Kidney (tissue), 14 donors: ENCODE data around the gene METTL24. TPM values are rescaled to one million over a fixed set of nuclear protein-coding genes. Genes with fewer than 3 reads are reported as not detected.
A peak's percentile ranks its signal among the peaks of the same experiment; 100 is the strongest.
"Not testable (repeated sequence)": the region's sequence is repeated elsewhere in the genome, so short reads cannot be mapped to it uniquely, and the experiment has no call there.

Source experiments
- DNase-seq, 5 donors: peaks; one replicate each; pipeline ENCODE4 v3.0.0-alpha.2; 2013 to 2020
- FAIRE-seq: peaks from 2 replicates; lab custom pipeline; 2012; peaks lifted over from hg19 to GRCh38; lab: Jason Lieb, UNC
- H3K27ac ChIP-seq, 2 donors: one replicate each; pipeline ENCODE4 v1.7.0; 2013; ENCODE audit warnings: low read depth in 2 of 2, low read length in 2 of 2, inconsistent platforms in 1 of 2
- H3K27me3 ChIP-seq: one replicate; pipeline ENCODE4 v1.7.1; 2013; ENCODE audit warnings: low read length, inconsistent platforms; ENCODE audit not compliant: control insufficient read depth, insufficient read depth
- H3K36me3 ChIP-seq, 3 donors: one replicate each; pipeline versions ENCODE4 v1.7.0 to v1.7.1; 2013; ENCODE audit warnings: low read length in 3 of 3, control low read depth in 1 of 3, inconsistent platforms in 1 of 3; ENCODE audit not compliant: insufficient read depth in 3 of 3, control insufficient read depth in 2 of 3
- H3K4me1 ChIP-seq, 3 donors: one replicate each; pipeline versions ENCODE4 v1.7.0 to v1.7.1; 2013; ENCODE audit warnings: low read length in 3 of 3, inconsistent platforms in 1 of 3, low read depth in 1 of 3; ENCODE audit not compliant: control insufficient read depth in 2 of 3, insufficient read depth in 2 of 3
- H3K4me3 ChIP-seq, 3 donors: one replicate each; pipeline versions ENCODE4 v1.7.0 to v1.8.1; 2013; ENCODE audit warnings: low read length in 3 of 3, control low read depth in 1 of 3, inconsistent platforms in 1 of 3
- H3K9ac ChIP-seq, 3 donors: one replicate each; pipeline versions ENCODE4 v1.7.0 to v1.7.1; 2013; ENCODE audit warnings: low read length in 3 of 3, control low read depth in 1 of 3, inconsistent platforms in 1 of 3
- H3K9me3 ChIP-seq, 3 donors: one replicate each; pipeline versions ENCODE4 v1.7.0 to v1.7.1; 2013; ENCODE audit warnings: low read length in 3 of 3, control low read depth in 1 of 3, inconsistent platforms in 1 of 3; ENCODE audit not compliant: control insufficient read depth in 2 of 3, insufficient read depth in 1 of 3
- CTCF ChIP-seq: IDR thresholded peaks from 3 replicates; pipeline ENCODE4 v1.5.1; 2012; ENCODE audit warnings: mild to moderate bottlenecking, moderate library complexity, borderline replicate concordance; ENCODE audit not compliant: insufficient read depth; ENCODE audit errors: extremely low read depth
- intact Hi-C: fragments of 100-400 bp; cut with DNase I; formaldehyde crosslinking; loops from one replicate; pipeline ENCODE4 v1.11.1; 2022
- polyA plus RNA-seq: library from polyadenylated mRNA; stranded (reverse); fragments of 350-450 nt; fragmentation: Illumina TruSeq; extraction: RNeasy Lipid Tissue Mini Kit (QIAGEN cat#74804); gene quantifications from one replicate; pipeline ENCODE4 v1.2.3, GENCODE V29; 2014; ENCODE audit warnings: low read depth, low replicate concordance; ENCODE audit not compliant: insufficient read depth
- total RNA-seq: library from RNA; stranded (reverse); fragmentation: NEBNext Ultra II Directional; extraction: Animal tissue kit (Norgen Biotek cat#: 25700); gene quantifications from one replicate; pipeline ENCODE4 v1.2.1, GENCODE V29; 2021
- donor health status: control.
- donor health status: control.
- donor health status: control.
- donor health status: control.
- donor health status: control.
- donor health status: DM: yes; HTN: yes; CAD: no.
- donor health status: Normal renal cell carcinoma (clear cell type).

Gene METTL24
- total and polyA plus RNA-seq, 2 donors from 2014 or later, result 1.4 to 3.5 TPM

GRCh38 chr6:110352563-110353262, 5.4 kb downstream of the METTL24 start:
- no peak for TF ChIP-seq CTCF
- no peaks in the 10 kb centered on the region for H3K36me3 ChIP-seq
- peak in 3 of 5 donors; percentile 38 to 86 (median 85) for DNase-seq
- no peaks in the 10 kb centered on the region for H3K9me3 ChIP-seq
- H3K4me1 ChIP-seq, result peaks cover 4 to 20% (median 6%) of the 10 kb centered on the region in 3 donors
- peak overlapping the region in 1 of 2 donors; percentile 38 for H3K27ac ChIP-seq
- no peak for FAIRE-seq
- H3K4me3 ChIP-seq, result no peak overlapping the region
- H3K27me3 ChIP-seq, result no peaks in the 10 kb centered on the region
- no peak overlapping the region for H3K9ac ChIP-seq
- intact Hi-C loops, result no loop called here

GRCh38 chr6:110351986-110352385, 6.2 kb downstream of the METTL24 start:
- H3K27ac ChIP-seq, result no peak overlapping the region

GRCh38 chr6:110351546-110351945, 6.6 kb downstream of the METTL24 start:
- no peak for FAIRE-seq

More at GRCh38 chr6:110351986-110352385, 6.2 kb downstream of the METTL24 start:
- Histone ChIP-seq H3K9me3 (no peaks in the 10 kb centered on the region), H3K36me3 (no peaks in the 10 kb centered on the region), H3K4me1 (peaks cover 4 to 20% (median 6%) of the 10 kb centered on the region in 3 donors), H3K27me3 (no peaks in the 10 kb centered on the region), H3K4me3 (no peak overlapping the region), H3K9ac (no peak overlapping the region)
- DNase-seq, result peak in 2 of 5 donors; percentile 37 to 49
- no peak for FAIRE-seq
- no peak for TF ChIP-seq CTCF
- intact Hi-C loops, result no loop called here

GRCh38 chr6:110350593-110350992, 7.6 kb downstream of the METTL24 start:
- H3K9me3 ChIP-seq, intact Hi-C loops, H3K9ac ChIP-seq, H3K27ac ChIP-seq, H3K36me3 ChIP-seq, H3K4me3 ChIP-seq, H3K27me3 ChIP-seq, FAIRE-seq, DNase-seq: not testable (repeated sequence)
- peaks cover 2 to 18% (median 6%) of the 10 kb centered on the region in 3 donors for H3K4me1 ChIP-seq

More at GRCh38 chr6:110351546-110351945, 6.6 kb downstream of the METTL24 start:
- H3K9me3 ChIP-seq, result no peaks in the 10 kb centered on the region
- H3K27ac ChIP-seq, result no peak overlapping the region
- no peak for TF ChIP-seq CTCF
- peak in 1 of 5 donors; percentile 24 for DNase-seq
- H3K9ac ChIP-seq, result no peak overlapping the region
- no peak overlapping the region for H3K4me3 ChIP-seq
- intact Hi-C loops, result no loop called here
- peaks cover 3 to 19% (median 6%) of the 10 kb centered on the region in 3 donors for H3K4me1 ChIP-seq
- no peaks in the 10 kb centered on the region for H3K36me3 ChIP-seq
- no peaks in the 10 kb centered on the region for H3K27me3 ChIP-seq
